WI38 (cell line): Measurements from ENCODE around the gene ERN1.

Experiments used
- H3K4me3 ChIP-seq: 2 replicates; pipeline ENCODE4 v1.5.1; 2011; ENCODE audit warnings: low read depth, mild to moderate bottlenecking, control low read depth, low read length
- CTCF ChIP-seq: IDR thresholded peaks from 2 replicates; pipeline ENCODE4 v1.5.1; 2012; ENCODE audit warnings: low read depth, mild to moderate bottlenecking, control low read depth, low read length

The ERN1 gene

GRCh38 chr17:64080174-64080618 lies 49.7 kb downstream of the ERN1 start:
- H3K4me3 ChIP-seq: no peak overlapping the region
- TF ChIP-seq CTCF: no peak

GRCh38 chr17:64077379-64077778 lies 52.6 kb downstream of the ERN1 start:
- no peak for TF ChIP-seq CTCF

GRCh38 chr17:64075913-64076312 lies 54.0 kb downstream of the ERN1 start:
- no peak overlapping the region for H3K4me3 ChIP-seq
- TF ChIP-seq CTCF: no peak

More at GRCh38 chr17:64077379-64077778, 52.6 kb downstream of the ERN1 start:
- no peak overlapping the region for H3K4me3 ChIP-seq

- no peak overlapping the region for H3K4me3 ChIP-seq
- no peak for TF ChIP-seq CTCF
Measured at GRCh38 chr17:64074704-64075426, 55.1 kb downstream of the ERN1 start.

GRCh38 chr17:64073771-64074703 lies 55.9 kb downstream of the ERN1 start:
- no peak for TF ChIP-seq CTCF
- H3K4me3 ChIP-seq: no peak overlapping the region

GRCh38 chr17:64071111-64071510 lies 58.8 kb downstream of the ERN1 start:
- no peak for TF ChIP-seq CTCF
- H3K4me3 ChIP-seq: no peak overlapping the region

GRCh38 chr17:64070213-64070612 lies 59.7 kb downstream of the ERN1 start:
- TF ChIP-seq CTCF: no peak
- H3K4me3 ChIP-seq: no peak overlapping the region
